Lower lobe of right lung (tissue), 2 donors: ENCODE measurements around the gene SNX11. TPM values are rescaled to one million over a fixed set of nuclear protein-coding genes. Genes with fewer than 3 reads are reported as not detected.

ENCODE experiments used
- ATAC-seq, 2 donors: fragments of 200-7000 bp; cut with Tn5 transposase; one replicate each; pipeline ENCODE4 v1.9.1; 2020 to 2022; ENCODE audit warnings: mild to moderate bottlenecking in 2 of 2, moderate library complexity in 2 of 2
- DNase-seq: peaks from one replicate; pipeline ENCODE4 v3.0.0-alpha.2; 2020
- H3K27ac ChIP-seq: fragments of 200-600 bp; one replicate; pipeline ENCODE4 v1.8.0; 2022
- H3K27me3 ChIP-seq: fragments of 200-600 bp; one replicate; pipeline ENCODE4 v1.8.0; 2022; ENCODE audit warnings: low read depth
- H3K36me3 ChIP-seq: fragments of 200-600 bp; one replicate; pipeline ENCODE4 v1.8.0; 2022; ENCODE audit warnings: mild to moderate bottlenecking
- H3K4me1 ChIP-seq: fragments of 200-600 bp; one replicate; pipeline ENCODE4 v1.8.0; 2022
- H3K4me3 ChIP-seq: fragments of 200-600 bp; one replicate; pipeline ENCODE4 v1.8.0; 2022; ENCODE audit warnings: mild to moderate bottlenecking
- H3K9me3 ChIP-seq: fragments of 200-600 bp; one replicate; pipeline ENCODE4 v1.8.0; 2022
- intact Hi-C: fragments of 100-400 bp; cut with DNase I; formaldehyde crosslinking; loops from one replicate; pipeline ENCODE4 v1.11.0; 2022
- microRNA-seq: library from miRNA; unstranded; fragments of <30 nt; microRNA quantifications from one replicate; pipeline ENCODE4 v1.2.0, GENCODE V29; 2020; ENCODE audit warnings: borderline number of aligned reads
- total RNA-seq: library from RNA; stranded (reverse); fragmentation: NEBNext Ultra II Directional; extraction: Animal tissue kit (Norgen Biotek cat#: 25700); gene quantifications from one replicate; pipeline ENCODE4 v1.2.1, GENCODE V29; 2021
- TF ChIP-seq, protein P1 (sequence below): fragments of 200-600 bp; IDR thresholded peaks from one replicate; pipeline ENCODE4 v1.8.0; 2022; ENCODE audit warnings: antibody characterized with exemption, mild to moderate bottlenecking
- donor health status: DM: no; HTN: yes; CAD: no; lungs with severe emphysema.

The SNX11 gene
- total RNA-seq, 1 donor from 2014 or later: 19.7 TPM

DNA sequence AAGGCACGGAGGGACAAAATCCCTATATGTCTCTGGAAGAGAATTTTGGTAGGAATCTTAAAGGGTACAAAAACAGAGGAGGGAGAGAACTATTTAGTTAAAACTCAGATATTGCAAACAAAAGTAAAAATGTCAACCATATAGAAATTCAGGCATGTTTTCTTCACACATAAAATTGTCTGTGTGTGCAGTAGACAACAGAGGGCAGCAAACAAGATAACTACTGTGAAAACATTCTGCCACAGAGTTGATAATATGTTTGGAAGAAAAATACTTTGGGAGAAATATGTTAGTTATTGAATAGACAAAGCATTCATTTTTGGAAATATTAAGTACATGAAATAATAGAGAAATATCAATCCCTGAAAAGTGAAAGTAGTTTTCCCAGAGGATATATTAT is 56.2 kb downstream of the SNX11 start:
- intact Hi-C loops: no loop called here
- H3K36me3 ChIP-seq: no peaks in the 10 kb centered on the region

DNA sequence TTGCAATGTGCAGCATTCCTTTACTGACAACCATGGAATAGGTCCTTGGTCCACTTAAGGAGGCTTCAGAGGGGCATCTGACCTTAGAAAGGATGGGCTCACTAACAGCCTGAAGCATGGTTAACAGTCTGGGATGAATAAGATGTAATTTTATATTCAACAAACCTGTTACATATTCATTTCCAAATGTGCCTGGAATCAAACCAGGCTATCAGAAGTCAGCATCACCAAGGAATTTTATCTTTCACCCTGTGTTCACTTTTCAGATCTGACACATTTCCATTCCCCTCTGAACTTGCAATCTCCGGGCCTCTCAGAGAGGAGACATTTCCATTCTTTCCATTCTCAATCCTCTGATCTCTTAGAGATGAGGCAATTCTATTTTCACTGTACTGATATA is 62.4 kb downstream of the SNX11 start:
- Histone ChIP-seq H3K27ac (no peak overlapping the region), H3K27me3 (peaks cover 14% of the 10 kb centered on the region), H3K36me3 (no peaks in the 10 kb centered on the region), H3K4me1 (no peaks in the 10 kb centered on the region), H3K9me3 (no peaks in the 10 kb centered on the region), H3K4me3 (no peak overlapping the region)
- DNase-seq (no peak), ATAC-seq (no peak)
- intact Hi-C loops: no loop called here
- TF ChIP-seq, protein P1, sequence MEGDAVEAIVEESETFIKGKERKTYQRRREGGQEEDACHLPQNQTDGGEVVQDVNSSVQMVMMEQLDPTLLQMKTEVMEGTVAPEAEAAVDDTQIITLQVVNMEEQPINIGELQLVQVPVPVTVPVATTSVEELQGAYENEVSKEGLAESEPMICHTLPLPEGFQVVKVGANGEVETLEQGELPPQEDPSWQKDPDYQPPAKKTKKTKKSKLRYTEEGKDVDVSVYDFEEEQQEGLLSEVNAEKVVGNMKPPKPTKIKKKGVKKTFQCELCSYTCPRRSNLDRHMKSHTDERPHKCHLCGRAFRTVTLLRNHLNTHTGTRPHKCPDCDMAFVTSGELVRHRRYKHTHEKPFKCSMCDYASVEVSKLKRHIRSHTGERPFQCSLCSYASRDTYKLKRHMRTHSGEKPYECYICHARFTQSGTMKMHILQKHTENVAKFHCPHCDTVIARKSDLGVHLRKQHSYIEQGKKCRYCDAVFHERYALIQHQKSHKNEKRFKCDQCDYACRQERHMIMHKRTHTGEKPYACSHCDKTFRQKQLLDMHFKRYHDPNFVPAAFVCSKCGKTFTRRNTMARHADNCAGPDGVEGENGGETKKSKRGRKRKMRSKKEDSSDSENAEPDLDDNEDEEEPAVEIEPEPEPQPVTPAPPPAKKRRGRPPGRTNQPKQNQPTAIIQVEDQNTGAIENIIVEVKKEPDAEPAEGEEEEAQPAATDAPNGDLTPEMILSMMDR: no peak

More for the DNA sequence above, 56.2 kb downstream of the SNX11 start:
- DNase-seq (no peak), ATAC-seq (no peak)
- no peak overlapping the region for H3K4me3 ChIP-seq
- H3K9me3 ChIP-seq: no peaks in the 10 kb centered on the region
- TF ChIP-seq, protein P1: no peak
- H3K4me1 ChIP-seq: no peaks in the 10 kb centered on the region
- no peak overlapping the region for H3K27ac ChIP-seq
- no peaks in the 10 kb centered on the region for H3K27me3 ChIP-seq

Small RNAs within 50 kb of the gene (microRNA-seq; reads per million reads assigned to microRNA genes)
- not detected for gene MIR1203

Other genes with a start within 250 kb of the SNX11 start
- 19.4 TPM for gene SP2, start 211.5 kb upstream of the SNX11 start, total RNA-seq
- gene PNPO, start 166.2 kb upstream of the SNX11 start, total RNA-seq: 29.2 TPM
- 48.1 TPM for gene PRR15L, start 149.9 kb upstream of the SNX11 start, total RNA-seq
- 161 TPM for gene CDK5RAP3, start 136.7 kb upstream of the SNX11 start, total RNA-seq
- 22.9 TPM for gene COPZ2, start 70.0 kb upstream of the SNX11 start, total RNA-seq
- 162 TPM for gene NFE2L1, start 59.4 kb upstream of the SNX11 start, total RNA-seq
- gene CBX1, start 6.3 kb upstream of the SNX11 start, total RNA-seq: 30.7 TPM